ENCODE results near the gene MEX3D.

The MEX3D gene

GRCh38 chr19:1575323-1576241, 7.5 kb upstream of the MEX3D start:
- DNase-seq (ENCODE audit: low read depth, low spot score) = no peak
- H3K27ac ChIP-seq = no peak overlapping the region

- H3K27ac ChIP-seq = no peak overlapping the region
- DNase-seq (ENCODE audit: low read depth, low spot score) = no peak
Measured at GRCh38 chr19:1574354-1575136, 6.4 kb upstream of the MEX3D start.

GRCh38 chr19:1572795-1573194, 4.7 kb upstream of the MEX3D start:
- no peak for DNase-seq (ENCODE audit: low read depth, low spot score)
- no peak overlapping the region for H3K27ac ChIP-seq

GRCh38 chr19:1571358-1571757, 3.2 kb upstream of the MEX3D start:
- no peak for DNase-seq (ENCODE audit: low read depth, low spot score)
- H3K27ac ChIP-seq = no peak overlapping the region

GRCh38 chr19:1570836-1571235, 2.7 kb upstream of the MEX3D start:
- no peak overlapping the region for H3K27ac ChIP-seq
- no peak for DNase-seq (ENCODE audit: low read depth, low spot score)

GRCh38 chr19:1569997-1570396, 1.9 kb upstream of the MEX3D start:
- no peak for DNase-seq (ENCODE audit: low read depth, low spot score)
- no peak overlapping the region for H3K27ac ChIP-seq

GRCh38 chr19:1567848-1568227, 287 bp downstream of the MEX3D start:
- no peak for DNase-seq (ENCODE audit: low read depth, low spot score)
- no peak overlapping the region for H3K27ac ChIP-seq

- H3K27ac ChIP-seq = peak overlapping the region; percentile 34
- DNase-seq (ENCODE audit: low read depth, low spot score) = no peak
Measured at GRCh38 chr19:1567116-1567847, 843 bp downstream of the MEX3D start.

- peak overlapping the region; percentile 34 for H3K27ac ChIP-seq
- DNase-seq (ENCODE audit: low read depth, low spot score) = no peak
Measured at GRCh38 chr19:1566392-1567115, 1.6 kb downstream of the MEX3D start.

- no peak overlapping the region for H3K27ac ChIP-seq
- no peak for DNase-seq (ENCODE audit: low read depth, low spot score)
Measured at GRCh38 chr19:1563251-1563650, 4.9 kb downstream of the MEX3D start.

GRCh38 chr19:1561236-1561842, 6.8 kb downstream of the MEX3D start:
- H3K27ac ChIP-seq = no peak overlapping the region
- DNase-seq (ENCODE audit: low read depth, low spot score) = no peak

GRCh38 chr19:1560286-1560882, 7.7 kb downstream of the MEX3D start:
- DNase-seq (ENCODE audit: low read depth, low spot score) = no peak
- H3K27ac ChIP-seq = no peak overlapping the region

GRCh38 chr19:1558552-1558951, 9.6 kb downstream of the MEX3D start:
- H3K27ac ChIP-seq = no peak overlapping the region
- DNase-seq (ENCODE audit: low read depth, low spot score) = no peak

- no peak for DNase-seq (ENCODE audit: low read depth, low spot score)
- H3K27ac ChIP-seq = no peak overlapping the region
Measured at GRCh38 chr19:1556390-1557070, 11.6 kb downstream of the MEX3D start.

GRCh38 chr19:1555487-1556389, 12.4 kb downstream of the MEX3D start:
- no peak for DNase-seq (ENCODE audit: low read depth, low spot score)
- H3K27ac ChIP-seq = no peak overlapping the region

GRCh38 chr19:1554968-1555367, 13.2 kb downstream of the MEX3D start:
- no peak for DNase-seq (ENCODE audit: low read depth, low spot score)
- H3K27ac ChIP-seq = no peak overlapping the region

GRCh38 chr19:1553415-1553814, 14.7 kb downstream of the MEX3D start:
- no peak overlapping the region for H3K27ac ChIP-seq
- no peak for DNase-seq (ENCODE audit: low read depth, low spot score)

All from epithelial cell of prostate (primary cell).